GM12891 (cell line): ENCODE data around the gene CDH4.

Source experiments
- DNase-seq: peaks from one replicate; pipeline ENCODE4 v3.0.0; 2011; ENCODE audit warnings: low spot score; ENCODE audit not compliant: insufficient read length
- FAIRE-seq: peaks from 2 replicates; lab custom pipeline; 2011; peaks lifted over from hg19 to GRCh38; lab: Jason Lieb, UNC
- PAX5 ChIP-seq: IDR thresholded peaks from 2 replicates; pipeline ENCODE4 v1.6.1; 2011; ENCODE audit warnings: low read length, moderate library complexity, mild to moderate bottlenecking; ENCODE audit not compliant: insufficient read depth, severe bottlenecking
- POLR2A ChIP-seq: IDR thresholded peaks from 2 replicates; pipeline ENCODE4 v1.6.1; 2011; ENCODE audit warnings: low read depth, low read length, control low read depth
- POLR2AphosphoS5 ChIP-seq: IDR thresholded peaks from 2 replicates; pipeline ENCODE4 v1.6.1; 2011; ENCODE audit warnings: low read depth, low read length, control low read depth
- POU2F2 ChIP-seq: IDR thresholded peaks from 2 replicates; pipeline ENCODE4 v1.6.1; 2011; ENCODE audit warnings: low read depth, mild to moderate bottlenecking, control low read depth, low read length, moderate library complexity
- SPI1 ChIP-seq: IDR thresholded peaks from 2 replicates; pipeline ENCODE4 v1.6.1; 2011; ENCODE audit warnings: low read depth, low read length, control low read depth
- TAF1 ChIP-seq: IDR thresholded peaks from 2 replicates; pipeline ENCODE4 v1.6.1; 2011; ENCODE audit warnings: low read depth, low read length, control low read depth

Gene CDH4

DNA sequence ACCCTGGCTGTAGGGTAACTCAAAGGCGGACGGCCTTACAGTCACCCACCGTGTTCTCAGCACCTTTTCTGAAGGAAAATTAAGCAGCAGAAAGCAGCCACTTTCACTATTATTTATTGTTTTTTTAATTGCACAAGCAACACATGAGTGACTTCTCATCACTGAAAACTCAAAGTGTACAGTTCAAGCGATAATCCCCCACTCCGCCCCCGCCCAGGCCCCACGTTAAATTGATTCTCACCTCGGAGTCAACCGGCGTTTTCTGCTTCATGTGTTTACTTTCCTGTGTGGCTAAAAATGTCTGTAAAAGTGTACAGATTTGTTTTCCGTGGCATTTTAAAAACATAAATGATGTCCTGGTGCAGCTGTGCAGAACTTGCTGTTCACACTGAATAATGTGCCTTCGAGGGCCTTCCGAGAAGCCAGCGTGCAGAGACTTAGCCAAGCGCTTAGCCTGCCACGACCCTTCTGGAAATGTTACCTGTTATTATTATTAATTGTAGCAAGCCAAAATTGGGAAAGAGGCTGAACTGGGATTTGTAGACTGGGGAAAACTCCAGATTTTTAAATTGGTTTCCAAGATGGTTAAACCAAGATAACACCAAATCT is 335.7 kb downstream of the CDH4 start:
- TF ChIP-seq SPI1 = no peak
- TF ChIP-seq PAX5 = no peak
- TF ChIP-seq POU2F2 = no peak
- TF ChIP-seq POLR2A = no peak
- TF ChIP-seq TAF1 = no peak
- TF ChIP-seq POLR2AphosphoS5 = no peak
- no peak for FAIRE-seq

GRCh38 chr20:61588411-61589385 is 336.6 kb downstream of the CDH4 start:
- FAIRE-seq = no peak
- no peak for TF ChIP-seq PAX5
- DNase-seq = no peak

More for the DNA sequence above, 335.7 kb downstream of the CDH4 start:
- DNase-seq = no peak

DNA sequence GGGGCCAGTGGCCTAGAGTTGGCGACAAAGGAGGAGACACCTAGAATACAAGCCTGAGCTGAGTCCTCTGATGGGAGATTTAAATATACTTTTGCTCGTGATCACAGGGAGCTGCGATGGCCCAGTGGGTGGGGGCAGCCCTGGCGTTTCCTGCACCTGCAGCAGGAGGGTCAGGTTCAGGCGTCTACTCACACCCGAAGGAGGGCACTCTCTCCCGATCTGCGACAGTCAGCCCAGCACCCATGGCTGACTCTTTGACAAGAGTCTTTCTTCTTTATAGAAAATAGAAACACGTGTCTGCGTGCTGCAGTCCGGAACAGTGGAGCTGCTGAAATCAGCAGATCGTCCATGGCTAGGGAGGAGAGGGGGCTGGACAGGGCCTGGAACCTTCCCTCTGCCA is 338.2 kb downstream of the CDH4 start:
- DNase-seq = no peak
- TF ChIP-seq TAF1 (no peak), SPI1 (no peak), PAX5 (no peak), POLR2A (no peak), POLR2AphosphoS5 (no peak), POU2F2 (no peak)
- no peak for FAIRE-seq

DNA sequence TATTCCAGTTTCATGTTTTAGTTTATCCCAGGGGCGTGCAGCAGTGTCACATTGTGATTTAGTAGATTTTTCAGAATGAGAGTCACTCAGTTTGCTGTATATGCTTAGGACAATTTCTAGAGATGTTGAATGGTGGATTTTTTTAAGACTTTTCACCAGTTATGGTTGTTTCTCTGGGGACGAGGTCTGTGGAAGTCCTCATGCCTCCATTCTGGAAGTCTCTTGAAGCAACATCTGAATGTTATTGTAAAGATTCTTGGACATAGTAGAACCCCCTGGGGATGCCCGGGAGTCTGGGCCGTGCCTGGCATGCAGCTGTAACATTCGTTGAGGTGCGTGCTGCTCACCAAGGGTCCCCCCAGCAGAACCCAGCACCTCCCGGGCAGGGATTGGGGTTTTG is 341.5 kb downstream of the CDH4 start:
- no peak for FAIRE-seq
- no peak for TF ChIP-seq POU2F2

GRCh38 chr20:61594198-61594597 is 342.1 kb downstream of the CDH4 start:
- no peak for TF ChIP-seq POLR2A
- no peak for TF ChIP-seq SPI1
- TF ChIP-seq POLR2AphosphoS5 = no peak
- no peak for TF ChIP-seq PAX5
- TF ChIP-seq TAF1 = no peak
- TF ChIP-seq POU2F2 = no peak
- FAIRE-seq = no peak
- no peak for DNase-seq

More for the DNA sequence above, 341.5 kb downstream of the CDH4 start:
- DNase-seq = no peak

GRCh38 chr20:61595216-61595615 is 343.2 kb downstream of the CDH4 start:
- DNase-seq (no peak), FAIRE-seq (no peak)
- TF ChIP-seq POLR2AphosphoS5 = no peak
- TF ChIP-seq PAX5 = no peak

DNA sequence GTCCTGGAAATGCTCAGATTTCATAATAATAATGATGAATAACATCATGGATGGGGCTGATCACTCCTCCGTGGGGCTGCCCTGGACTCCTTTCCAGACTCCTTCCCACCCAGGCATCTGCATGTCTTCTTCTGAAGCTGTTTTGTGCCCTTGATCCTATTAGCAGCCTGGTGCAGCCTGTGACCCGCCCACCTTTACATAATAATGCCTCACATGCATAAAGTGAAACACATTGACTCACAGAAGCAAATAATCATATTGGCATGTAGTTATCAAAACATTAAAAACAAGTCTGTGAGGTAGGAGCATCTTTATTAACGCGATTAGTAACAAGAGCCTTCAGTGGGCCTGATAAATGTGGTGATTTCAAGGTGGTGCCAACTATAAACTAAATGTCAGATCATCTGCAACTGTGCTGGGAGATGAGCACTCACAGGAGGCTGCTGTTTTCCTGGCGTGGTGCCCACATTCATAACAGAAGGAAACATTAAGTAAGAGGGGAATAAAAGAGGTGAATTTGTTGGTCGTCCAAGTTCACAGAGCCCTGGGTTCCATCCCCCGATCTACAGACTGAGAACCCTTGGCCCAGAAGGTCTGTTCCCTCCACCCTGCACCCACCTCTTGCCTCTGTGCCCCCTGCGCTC is 344.7 kb downstream of the CDH4 start:
- FAIRE-seq = no peak
- no peak for TF ChIP-seq POLR2A
- no peak for TF ChIP-seq PAX5
- TF ChIP-seq SPI1 = no peak
- no peak for TF ChIP-seq POLR2AphosphoS5
- TF ChIP-seq POU2F2 = no peak
- no peak for TF ChIP-seq TAF1
- no peak for DNase-seq

GRCh38 chr20:61597996-61598395 is 345.9 kb downstream of the CDH4 start:
- FAIRE-seq = no peak
- no peak for DNase-seq
- TF ChIP-seq PAX5 (no peak), POLR2AphosphoS5 (no peak), SPI1 (no peak), TAF1 (no peak), POU2F2 (no peak), POLR2A (no peak)

DNA sequence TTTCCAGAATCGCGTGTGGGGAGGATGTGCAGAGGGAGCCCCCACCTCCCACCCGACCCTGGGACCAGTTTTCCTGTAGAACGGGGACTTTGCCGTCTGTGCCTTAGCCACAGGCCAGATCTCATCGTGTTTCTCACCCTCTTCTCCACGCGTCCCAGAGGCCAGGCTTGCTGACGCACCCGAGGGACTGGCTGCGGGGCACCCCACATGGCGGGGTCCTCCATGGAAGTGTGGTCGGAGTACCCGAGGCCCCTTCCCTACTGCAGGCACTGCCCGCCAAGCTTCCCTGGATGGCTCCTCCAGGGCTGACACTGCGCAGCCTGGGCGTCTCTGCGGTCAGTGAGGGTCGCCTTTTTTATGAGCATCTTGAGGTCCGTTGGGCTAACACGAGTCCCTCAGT is 346.5 kb downstream of the CDH4 start:
- DNase-seq (no peak), FAIRE-seq (no peak)
- TF ChIP-seq PAX5 (no peak), POU2F2 (no peak), TAF1 (no peak), POLR2AphosphoS5 (no peak), POLR2A (no peak), SPI1 (no peak)

- no peak for TF ChIP-seq POLR2AphosphoS5
- TF ChIP-seq POU2F2 = no peak
- TF ChIP-seq TAF1 = no peak
- TF ChIP-seq POLR2A = no peak
- no peak for TF ChIP-seq SPI1
- no peak for TF ChIP-seq PAX5
- FAIRE-seq (no peak), DNase-seq (no peak)
These were observed 347.0 kb downstream of the CDH4 start for GRCh38 chr20:61599061-61599531.
